Cortex of kidney (tissue), 1 donor: ENCODE measurements around the gene TRIM71.

Experiments
- DNase-seq: peaks from one replicate; lab custom pipeline; 2025; lab: John Stamatoyannopoulos, UW

TRIM71 gene

DNA sequence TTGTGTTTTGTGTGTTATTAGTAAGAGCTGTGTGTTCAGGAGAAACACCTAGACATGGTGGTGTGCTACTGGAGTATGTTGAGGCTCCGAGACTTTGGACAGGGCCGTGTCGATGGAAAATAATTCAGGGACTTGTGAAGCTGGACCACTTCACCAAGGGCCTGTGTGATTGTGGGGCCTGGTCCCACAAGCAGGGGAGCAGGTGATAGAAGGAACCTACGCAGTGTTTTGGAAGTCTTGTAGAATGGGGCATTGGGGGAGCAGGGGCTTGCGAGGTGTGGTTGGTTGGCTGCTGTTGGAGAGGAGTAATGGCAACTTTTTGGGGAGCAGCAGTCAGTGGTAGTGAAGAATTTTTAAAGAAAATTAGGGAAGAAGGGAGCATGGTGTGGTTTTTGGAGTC is 48.7 kb downstream of the TRIM71 start:
- no peak for DNase-seq

DNA sequence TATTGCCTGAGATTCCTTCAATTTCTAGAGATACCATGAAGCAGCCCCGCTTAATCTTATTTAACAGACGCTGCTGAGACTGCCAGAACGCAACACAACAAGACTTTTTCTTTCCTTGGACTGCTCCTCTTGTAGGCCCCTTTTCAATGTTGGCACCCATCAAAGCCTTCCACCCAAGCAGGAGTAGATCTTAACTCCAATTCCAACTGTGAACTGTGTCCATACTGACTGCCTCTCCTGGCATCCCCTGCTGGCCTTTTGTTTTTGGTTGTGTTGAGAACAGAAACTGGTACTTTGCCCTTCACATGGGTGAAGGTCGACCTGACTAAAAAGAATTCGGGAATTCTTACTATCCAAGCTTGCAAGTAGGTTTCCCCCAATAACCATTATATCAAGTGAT is 50.2 kb downstream of the TRIM71 start:
- DNase-seq = no peak

DNA sequence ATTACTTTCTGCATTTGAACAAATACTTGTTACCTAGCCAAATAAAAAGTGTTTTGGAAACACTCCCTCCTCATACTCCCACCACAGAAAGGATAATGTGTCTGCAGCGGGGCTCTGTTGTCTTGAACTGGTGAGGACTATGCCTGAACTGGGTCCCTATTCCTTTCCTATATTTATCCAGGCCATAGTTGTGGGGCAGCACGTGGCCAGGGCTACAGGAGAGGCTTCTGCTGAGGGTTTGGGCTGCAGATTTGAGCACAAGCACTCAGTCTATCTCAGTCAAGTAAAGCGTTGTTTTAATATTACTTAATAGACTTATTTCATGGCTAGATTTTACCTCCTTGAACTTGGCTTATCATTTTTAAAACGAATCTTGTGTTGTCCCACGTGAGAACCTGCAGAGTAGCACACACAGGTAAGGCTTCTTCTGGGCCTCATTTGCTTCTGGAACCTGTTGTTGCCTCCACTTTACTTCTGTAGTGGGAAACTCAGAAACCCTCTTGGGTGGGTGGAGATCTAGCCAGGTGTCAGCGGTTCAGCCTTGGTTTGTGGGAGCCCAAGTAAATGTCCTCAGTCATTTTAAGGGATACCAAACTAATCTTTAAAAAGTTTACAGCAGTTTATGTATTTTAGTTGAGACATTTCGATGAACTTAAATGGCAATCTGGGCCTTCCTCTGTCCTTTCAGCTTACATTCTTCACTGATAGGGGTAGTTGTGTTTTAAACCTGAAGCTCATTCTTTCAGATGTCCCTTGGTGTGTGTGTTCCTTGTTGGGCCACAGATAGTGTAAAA is 51.1 kb downstream of the TRIM71 start:
- DNase-seq = no peak

DNA sequence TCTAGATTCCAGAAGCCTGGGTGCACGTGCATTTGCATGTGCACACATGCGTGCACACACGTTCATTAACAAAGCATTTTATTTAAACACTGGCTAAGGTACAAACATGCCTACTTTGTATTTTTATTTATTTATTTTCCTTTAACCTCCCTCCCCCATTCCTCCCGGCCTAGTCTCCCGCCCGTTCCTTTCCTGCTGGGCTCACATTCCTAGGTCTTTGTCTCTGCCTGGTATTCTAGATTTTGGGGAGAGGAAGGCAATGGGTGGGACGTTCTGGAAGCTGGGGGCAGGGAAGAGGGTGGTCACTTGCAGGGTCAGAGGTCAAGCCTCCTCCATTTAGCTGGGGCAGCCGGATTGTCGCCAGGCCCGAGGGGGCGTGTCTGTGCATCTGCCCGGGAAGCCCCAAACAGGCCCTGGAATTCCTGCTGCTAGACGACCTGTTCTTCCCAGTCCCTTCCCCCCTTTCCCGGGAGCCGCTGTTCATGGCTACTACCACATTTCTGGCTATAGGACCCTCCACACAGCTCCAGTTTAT is 51.8 kb downstream of the TRIM71 start:
- DNase-seq = no peak

DNA sequence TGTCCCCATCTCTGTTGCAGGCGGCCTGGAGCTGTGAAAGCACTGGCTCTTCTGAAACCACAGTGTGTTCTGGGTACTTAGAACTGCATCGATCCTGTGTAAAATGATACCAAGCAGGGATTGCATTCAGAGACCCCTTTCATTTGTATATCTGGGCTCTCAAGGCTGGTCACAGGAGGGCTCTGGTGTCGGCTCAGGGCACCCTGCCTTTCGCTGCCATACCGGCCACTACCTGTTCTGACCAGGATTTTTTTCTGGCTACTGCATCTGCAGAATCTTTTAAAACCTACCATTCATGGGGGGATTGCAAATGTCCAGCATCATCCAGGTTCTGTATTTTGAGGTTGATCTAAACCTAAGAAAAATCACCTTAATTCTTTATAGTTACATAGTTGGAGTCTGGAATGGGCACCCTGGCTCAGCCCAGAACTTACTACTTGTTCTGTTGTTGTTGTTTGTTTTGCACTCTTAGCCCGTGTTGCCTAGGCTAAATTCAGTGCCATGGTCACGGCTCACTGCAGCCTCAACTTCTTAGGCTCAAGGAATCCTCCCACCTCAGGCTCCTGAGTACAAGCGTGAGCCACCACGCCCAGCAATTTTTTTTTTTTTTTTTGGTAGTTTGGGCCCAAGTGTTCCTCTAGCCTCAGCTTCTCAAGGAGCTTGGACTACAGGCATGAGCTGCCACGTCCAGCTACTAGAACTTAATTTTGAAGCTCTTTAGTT is 52.7 kb downstream of the TRIM71 start:
- DNase-seq = no peak

DNA sequence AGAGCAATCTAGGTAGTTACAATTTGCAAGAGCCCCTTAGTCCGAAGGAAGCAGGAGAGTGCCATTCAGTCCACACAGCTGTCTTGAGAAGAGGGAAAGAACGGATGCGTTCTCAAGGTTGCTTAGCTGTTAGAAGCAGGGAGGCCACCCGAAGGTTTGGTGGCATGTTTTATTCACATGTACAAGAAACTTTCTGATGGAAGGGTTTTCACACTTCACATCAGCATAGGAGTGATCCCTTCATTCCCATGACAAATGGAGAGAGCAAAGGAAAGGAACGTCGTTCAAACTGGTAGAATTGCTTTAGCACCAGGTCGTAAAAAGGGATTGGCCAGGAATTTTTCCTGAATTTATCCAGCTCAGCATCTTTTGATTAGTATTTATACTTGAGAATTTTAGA is 53.5 kb downstream of the TRIM71 start:
- no peak for DNase-seq

DNA sequence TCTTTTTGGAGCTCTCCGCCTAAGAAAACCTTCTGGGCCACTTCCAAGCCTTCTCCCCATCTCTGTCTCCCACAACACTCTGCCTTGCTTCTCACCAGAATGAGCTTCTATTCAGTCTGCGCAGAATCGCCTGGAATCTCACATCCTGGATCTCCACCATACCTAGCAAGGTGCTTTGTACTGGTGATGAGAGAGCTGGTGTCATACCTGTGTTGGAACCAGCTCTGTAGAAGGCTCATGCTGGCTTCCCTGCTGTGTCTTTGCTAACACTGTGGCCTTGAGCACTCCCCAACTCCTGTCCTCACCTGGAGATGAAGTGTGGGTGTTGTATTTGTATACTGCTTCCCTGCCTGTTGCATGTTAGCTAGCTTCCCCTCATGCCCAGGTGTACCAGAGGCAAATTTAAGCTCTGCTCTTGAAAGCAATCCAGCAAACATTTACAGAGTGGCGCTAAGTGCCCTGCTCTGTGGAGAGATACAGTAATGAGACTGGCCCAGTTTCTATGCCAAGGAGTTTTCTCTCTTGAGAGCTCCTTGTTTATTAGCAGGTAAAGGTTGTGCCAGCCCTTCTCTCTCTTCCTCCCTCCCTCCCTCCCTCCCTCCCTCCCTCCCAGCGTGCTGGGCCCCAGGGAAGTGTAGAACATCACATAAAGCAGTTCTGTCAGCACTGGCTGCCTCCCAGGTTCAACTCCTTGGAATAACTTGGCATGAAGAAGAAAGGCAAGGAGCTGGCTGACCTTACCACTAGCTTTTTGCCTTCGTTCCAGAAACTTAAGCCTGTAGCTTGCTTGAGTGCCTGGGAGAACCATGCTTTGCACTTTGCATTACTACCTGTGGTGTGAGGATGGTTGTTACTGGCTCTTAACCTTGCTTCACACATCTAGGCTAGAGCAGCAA is 54.9 kb downstream of the TRIM71 start:
- DNase-seq = no peak

DNA sequence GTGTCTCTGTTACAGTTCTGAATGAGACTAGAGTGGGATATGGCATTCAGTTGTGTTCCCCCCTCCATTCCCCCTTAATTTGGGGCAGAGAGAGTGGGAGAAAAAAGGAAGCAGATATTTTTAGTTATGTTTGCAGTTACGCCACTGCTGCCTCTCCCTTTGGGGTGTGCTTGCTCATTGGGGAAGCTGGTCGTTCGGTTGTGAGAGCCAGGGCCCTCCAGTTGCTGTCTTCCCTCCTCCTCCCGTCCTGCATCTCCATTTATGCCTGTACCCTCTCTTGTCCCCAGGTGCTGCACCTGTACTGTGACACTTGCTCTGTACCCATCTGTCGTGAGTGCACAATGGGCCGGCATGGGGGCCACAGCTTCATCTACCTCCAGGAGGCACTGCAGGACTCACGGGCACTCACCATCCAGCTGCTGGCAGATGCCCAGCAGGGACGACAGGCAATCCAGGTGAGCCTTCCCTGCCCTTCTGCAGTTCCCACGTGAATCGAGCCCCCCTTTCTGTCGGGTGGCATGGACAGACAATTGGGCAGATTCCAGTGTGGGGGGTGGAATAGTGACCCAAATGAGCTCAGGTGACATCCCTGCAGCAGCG is 55.8 kb downstream of the TRIM71 start:
- no peak for DNase-seq

DNA sequence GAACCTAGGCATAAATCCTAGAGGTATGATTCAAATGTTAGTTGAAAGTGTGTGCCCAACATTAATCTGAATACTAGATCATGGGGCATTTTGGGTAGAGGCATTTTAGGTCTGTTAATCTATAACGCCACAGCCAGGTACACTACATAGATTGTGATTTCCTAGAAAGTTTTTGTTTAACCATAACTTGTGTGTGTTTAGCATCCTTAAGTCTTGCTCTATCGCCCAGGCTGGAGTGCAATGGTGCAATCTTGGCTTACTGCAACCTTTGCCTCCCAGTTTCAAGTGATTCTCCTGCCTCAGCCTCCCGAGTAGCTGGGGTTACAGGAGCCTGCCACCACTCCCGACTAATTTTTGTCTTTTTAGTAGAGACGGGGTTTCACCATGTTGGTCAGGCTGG is 59.1 kb downstream of the TRIM71 start:
- DNase-seq = no peak

DNA sequence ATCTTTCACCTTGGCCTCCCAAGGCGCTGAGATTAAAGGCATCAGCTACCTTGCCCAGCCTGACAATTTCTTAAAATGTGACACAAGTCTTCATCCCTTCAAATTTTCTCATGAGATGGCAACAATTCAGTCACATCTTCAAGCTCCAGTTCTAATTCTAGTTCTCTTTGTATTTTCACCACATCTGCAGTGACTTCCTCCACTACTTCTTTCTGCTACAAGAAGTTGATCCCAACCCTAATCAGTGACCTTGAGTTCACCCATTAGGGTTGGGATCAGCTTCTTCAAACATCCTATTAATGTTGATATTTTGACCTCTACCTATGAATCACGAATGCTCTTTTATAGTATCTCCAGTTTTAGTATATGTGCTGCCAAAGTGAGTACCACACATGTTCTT is 59.8 kb downstream of the TRIM71 start:
- no peak for DNase-seq

DNA sequence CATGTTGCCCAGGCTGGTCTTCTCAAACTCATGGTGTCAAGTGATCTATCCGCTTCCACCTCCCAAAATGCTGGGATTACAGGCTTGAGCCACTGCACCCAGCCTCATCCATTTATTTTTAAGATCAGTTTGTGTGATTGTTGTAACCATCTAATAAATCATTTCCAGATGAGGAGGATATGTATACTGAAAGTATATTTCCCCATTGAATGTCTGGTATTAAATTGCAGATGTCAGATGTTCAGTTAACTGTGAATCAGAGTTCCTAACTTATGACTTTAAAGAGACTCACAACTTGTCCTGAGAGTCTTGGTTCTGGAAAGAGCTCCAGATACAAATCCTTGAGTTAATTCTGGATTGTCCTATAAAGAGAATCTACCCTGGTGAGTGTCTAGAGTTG is 62.4 kb downstream of the TRIM71 start:
- no peak for DNase-seq

DNA sequence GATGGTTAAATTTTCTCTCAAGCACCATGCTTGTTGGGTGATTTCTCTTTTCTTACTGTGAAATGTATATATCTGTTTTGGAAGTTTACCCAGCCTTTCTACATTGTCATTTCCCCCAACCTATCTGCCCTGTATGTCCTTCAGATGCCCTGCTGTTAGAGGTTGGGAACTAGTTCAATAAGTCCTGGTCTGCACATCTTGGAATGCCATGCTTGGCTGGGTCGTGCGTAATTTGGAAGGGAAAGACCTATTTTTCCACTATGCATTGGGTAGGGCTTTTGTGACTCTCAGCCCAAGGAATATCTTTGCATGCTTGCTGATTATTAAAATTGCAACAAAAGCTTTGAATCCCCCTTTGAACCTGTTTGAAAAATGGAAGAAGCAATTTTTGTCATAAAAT is 63.8 kb downstream of the TRIM71 start:
- no peak for DNase-seq

DNA sequence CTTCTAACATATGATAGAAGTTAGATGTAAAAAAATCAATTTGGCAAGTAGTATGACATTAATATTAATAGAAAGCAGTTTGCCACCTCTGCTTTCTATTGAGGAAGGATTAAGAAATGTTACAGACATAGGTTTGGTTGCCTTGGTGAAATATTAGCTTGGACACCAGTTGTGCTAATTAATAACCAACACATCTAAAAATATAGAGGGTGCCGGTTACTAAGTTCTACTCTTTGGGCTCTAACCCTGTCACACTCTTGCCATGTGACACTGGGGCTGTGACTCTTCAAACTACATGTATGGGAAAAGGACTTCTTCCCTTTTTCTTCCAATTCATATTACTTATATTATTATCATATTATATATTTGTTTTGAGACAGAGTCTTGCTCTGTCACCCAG is 64.4 kb downstream of the TRIM71 start:
- DNase-seq = no peak

DNA sequence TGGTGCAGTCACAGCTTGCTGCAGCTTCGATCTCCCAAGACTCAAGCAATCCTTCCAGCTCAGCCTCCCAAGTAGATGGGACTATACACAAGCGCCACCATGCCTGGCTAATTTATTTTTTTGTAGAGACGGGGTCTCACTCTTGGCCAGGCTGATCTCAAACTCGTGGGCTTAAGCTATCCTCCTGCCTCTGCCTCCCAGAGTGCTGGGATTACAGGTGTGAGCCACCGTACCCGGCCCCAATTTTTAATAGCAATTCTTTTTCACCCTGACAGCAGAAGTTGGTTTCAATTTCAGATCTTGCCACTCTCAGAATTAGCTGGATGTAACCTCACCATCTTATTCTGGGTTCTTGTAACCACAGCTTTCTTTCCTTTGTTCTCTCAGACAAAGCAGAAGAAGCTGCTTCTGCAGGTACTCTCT is 64.8 kb downstream of the TRIM71 start:
- no peak for DNase-seq

DNA sequence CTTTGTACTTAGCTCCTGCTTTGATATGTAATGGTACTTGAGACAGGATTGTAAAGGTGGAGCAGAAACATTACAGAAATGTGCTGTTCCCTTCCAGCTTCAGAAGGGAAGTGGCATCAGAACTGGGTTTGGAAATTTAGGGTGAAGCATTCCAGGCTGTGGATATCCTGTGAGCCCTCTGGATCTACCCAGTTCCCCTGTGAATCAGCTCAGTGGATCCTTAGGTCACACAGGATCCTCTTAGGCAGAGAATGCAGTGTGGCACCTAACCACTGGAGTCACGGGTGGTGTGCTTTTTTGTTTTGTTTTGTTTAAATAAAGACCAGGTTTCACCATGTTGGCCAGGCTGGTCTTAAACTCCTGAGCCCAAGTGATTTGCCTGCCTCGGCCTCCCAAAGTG is 66.0 kb downstream of the TRIM71 start:
- DNase-seq = no peak

DNA sequence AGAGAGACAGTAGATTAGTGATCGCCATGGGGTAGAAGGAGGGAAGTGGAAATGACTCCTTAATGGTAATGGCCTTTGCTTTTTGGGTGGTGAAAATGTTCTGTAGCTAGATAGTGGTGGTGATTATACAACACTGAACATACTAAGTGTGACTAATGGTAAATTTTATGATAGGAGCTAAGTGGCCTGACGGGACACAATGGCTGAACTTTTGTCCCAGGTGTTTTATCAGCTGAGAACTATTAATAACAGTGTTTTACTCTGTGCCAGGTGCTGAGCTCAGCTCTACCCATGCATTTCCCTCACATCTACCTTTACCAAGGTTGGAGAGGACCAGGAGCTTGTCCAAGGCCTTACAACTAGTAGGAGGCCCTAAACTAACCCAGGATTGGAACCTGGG is 66.8 kb downstream of the TRIM71 start:
- DNase-seq = no peak

DNA sequence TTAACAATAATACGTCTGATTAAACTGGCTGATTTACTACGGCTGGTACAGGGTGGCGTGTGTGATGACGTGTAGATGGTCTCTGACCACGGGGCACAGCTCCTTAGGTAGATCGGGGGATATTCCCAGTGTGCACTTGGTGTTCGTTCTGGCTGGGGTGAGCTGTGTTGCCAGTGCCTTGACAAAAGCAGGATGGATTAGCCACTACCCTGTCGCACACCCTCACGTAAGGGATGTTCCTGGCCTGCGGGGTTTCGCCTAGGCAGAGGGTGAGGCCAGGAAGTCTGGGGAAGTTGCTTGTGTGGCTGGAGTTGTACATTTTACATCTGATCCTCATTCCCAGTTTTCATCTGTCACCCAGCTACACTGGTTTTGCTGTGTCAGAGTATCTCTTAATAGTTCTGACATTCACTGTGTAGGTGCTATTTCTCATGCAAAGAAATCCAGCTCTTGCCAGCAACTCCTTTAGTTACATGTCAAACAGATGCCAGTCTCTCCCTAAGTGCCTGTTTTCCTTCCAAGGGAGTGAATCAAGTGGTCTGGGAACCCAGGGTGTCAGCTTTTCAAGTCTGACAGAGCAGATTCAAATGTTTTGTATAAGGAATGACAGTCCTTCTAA is 67.6 kb downstream of the TRIM71 start:
- no peak for DNase-seq

DNA sequence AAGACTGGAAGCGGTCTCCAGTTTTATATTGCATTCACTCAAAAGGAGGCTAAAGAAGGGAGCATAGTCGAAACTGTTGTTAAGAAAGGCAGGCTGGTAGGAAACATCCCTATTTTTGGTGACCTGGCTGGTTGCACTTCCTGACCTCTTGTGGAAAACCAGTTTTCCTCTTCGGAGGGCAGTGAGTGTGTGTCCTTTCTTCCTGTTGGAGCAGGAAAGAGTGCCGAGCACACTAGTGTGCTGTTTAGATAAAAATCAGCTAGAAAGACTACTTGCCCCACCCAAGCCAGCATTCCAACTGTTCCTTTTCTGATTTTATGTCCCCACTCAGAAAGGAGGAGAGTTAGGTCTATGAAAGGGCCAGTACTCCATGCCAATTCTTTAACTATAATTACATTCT is 68.5 kb downstream of the TRIM71 start:
- no peak for DNase-seq

DNA sequence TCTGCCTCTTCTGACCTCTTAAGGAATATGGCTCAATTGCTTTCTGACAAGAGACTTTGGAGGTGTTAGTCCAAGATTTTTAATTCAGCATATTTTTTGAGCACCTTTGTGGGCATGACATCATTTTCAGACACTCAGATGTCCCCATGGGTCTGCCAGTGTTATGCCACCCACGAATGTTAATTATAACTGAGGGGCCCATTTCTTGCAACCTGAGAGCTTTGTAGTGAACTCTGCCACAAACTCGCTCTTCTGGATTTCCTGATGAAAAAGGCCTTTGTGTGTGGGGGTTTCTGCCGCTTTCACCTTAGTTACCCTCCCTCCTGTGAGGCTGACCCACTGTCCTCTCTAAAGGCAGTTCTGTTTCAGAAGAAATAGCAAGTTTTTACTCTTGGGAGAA is 69.1 kb downstream of the TRIM71 start:
- DNase-seq = no peak

DNA sequence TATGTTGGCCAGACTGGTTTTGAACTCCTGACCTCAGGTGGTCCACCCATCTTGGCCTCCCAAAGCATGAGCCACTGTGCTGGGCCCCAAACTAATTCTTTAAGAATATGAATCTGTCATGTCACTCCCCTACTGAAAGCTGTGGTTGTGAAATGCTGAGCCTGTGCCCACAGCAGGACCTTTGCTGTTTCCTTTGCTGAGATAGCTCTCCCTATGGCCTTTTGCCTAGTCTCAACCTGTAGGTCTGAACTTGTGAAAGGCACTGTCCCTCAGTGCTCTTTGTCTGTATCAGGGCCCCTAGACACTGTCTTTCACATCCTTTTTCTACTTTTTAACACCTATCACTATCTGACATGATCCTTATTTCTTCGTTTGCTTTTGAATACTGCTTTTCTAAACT is 70.9 kb downstream of the TRIM71 start:
- DNase-seq = no peak

DNA sequence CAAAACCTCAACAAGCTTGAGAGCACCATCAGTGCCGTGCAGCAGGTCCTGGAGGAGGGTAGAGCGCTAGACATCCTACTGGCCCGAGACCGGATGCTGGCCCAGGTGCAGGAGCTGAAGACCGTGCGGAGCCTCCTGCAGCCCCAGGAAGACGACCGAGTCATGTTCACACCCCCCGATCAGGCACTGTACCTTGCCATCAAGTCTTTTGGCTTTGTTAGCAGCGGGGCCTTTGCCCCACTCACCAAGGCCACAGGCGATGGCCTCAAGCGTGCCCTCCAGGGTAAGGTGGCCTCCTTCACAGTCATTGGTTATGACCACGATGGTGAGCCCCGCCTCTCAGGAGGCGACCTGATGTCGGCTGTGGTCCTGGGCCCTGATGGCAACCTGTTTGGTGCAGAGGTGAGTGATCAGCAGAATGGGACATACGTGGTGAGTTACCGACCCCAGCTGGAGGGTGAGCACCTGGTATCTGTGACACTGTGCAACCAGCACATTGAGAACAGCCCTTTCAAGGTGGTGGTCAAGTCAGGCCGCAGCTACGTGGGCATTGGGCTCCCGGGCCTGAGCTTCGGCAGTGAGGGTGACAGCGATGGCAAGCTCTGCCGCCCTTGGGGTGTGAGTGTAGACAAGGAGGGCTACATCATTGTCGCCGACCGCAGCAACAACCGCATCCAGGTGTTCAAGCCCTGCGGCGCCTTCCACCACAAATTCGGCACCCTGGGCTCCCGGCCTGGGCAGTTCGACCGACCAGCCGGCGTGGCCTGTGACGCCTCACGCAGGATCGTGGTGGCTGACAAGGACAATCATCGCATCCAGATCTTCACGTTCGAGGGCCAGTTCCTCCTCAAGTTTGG is 72.9 kb downstream of the TRIM71 start:
- no peak for DNase-seq
